BJ (cell line): Measurements from ENCODE around the gene LPCAT1. TPM values are rescaled to one million over a fixed set of nuclear protein-coding genes. Genes with fewer than 3 reads are reported as not detected.

ENCODE experiments used
- CTCF ChIA-PET: fragments of 350-600 bp; formaldehyde crosslinking; extraction: SDS; loops from one replicate; lab custom pipeline; 2021; ENCODE audit warnings: antibody characterized with exemption, inconsistent platforms; lab: Yijun Ruan, JAX
- POLR2A ChIA-PET: fragments of 300-600 bp; sonication (Branson Sonifier 250); formaldehyde crosslinking; extraction: SDS; loops from one replicate; lab custom pipeline; 2021; ENCODE audit warnings: antibody characterized with exemption; lab: Charles Lee
- DNase-seq: peaks from one replicate; pipeline ENCODE4 v3.0.0-alpha.2; 2011; ENCODE audit warnings: low read depth
- H3K27me3 ChIP-seq: 2 replicates; pipeline ENCODE4 v1.6.0; 2011; ENCODE audit warnings: low read length; ENCODE audit not compliant: control insufficient read depth, insufficient read depth
- H3K36me3 ChIP-seq: 2 replicates; pipeline ENCODE4 v1.5.1; 2011; ENCODE audit warnings: low read length; ENCODE audit not compliant: control insufficient read depth, insufficient read depth
- H3K4me3 ChIP-seq: 2 replicates; pipeline ENCODE4 v1.5.1; 2011; ENCODE audit warnings: low read depth, mild to moderate bottlenecking, control low read depth, low read length
- CTCF ChIP-seq: IDR thresholded peaks from 2 replicates; pipeline ENCODE4 v1.5.1; 2011; ENCODE audit warnings: low read depth, mild to moderate bottlenecking, control low read depth, inconsistent platforms, low read length, moderate library complexity; ENCODE audit not compliant: insufficient read depth
- polyA plus RNA-seq: library from polyadenylated mRNA; depleted of rRNA; stranded (reverse); fragments of >200 nt; gene quantifications from 2 replicates; pipeline ENCODE4 v1.2.3, GENCODE V29; 2011

The LPCAT1 gene
- polyA plus RNA-seq, 1 experiment, result 14.3 TPM

GRCh38 chr5:1502737-1503120, 21.0 kb downstream of the LPCAT1 start:
- Histone ChIP-seq H3K27me3 (no peaks in the 10 kb centered on the region), H3K4me3 (no peak overlapping the region), H3K36me3 (peaks cover 7% of the 10 kb centered on the region)
- TF ChIP-seq CTCF, result no peak
- POLR2A ChIA-PET, result no interaction called here
- DNase-seq, result no peak
- CTCF ChIA-PET, result interaction anchor here (0.7 to 0.8 kb wide), 2 partner anchors 11 to 14 kb away, joined by 3 to 4 read pairs; no protein-coding TSS in a partner anchor

DNA sequence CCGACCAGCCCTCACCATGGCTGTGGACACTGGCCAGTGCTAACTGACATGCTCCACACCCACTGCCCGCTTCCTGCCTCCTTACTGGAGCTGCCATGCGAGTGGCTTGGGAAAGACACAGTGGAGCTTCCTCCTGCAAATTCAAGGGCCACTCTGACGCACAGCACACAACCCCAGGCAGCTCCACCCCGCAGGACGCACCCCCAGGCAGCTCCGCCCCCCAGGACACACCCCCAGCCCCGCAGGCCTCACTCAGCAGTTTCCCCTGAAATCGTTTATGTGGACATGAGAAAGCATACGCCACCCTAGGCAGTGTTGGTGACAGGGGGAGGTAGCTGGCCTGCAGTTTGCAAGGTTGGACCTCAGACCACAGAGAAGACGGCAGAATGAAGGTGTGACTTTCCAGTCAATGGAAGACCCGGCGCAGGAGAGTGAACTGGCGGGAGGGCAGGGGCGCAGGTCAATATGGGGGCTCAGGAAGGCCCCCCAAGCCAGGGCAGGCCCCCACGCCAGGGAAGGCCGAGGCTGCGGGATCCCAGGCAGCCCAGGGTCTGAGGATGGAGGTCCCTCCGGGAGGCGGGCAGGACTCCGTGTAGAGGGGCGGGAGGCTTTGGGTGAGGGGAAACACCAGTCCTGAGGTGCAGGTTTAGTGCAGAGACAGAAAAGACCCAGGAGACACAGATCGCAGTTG, 21.6 kb downstream of the LPCAT1 start:
- Histone ChIP-seq H3K36me3 (peaks cover 7% of the 10 kb centered on the region), H3K27me3 (no peaks in the 10 kb centered on the region), H3K4me3 (no peak overlapping the region)
- POLR2A ChIA-PET, result no interaction called here
- CTCF ChIA-PET, result interaction anchor here (0.7 to 0.8 kb wide), 2 partner anchors 11 to 14 kb away, joined by 3 to 4 read pairs; no protein-coding TSS in a partner anchor
- no peak for DNase-seq
- TF ChIP-seq CTCF, result no peak

- Histone ChIP-seq H3K36me3 (peaks cover 7% of the 10 kb centered on the region), H3K27me3 (no peaks in the 10 kb centered on the region), H3K4me3 (no peak overlapping the region)
- TF ChIP-seq CTCF, result no peak
- ChIA-PET CTCF (no interaction called here), POLR2A (no interaction called here)
- DNase-seq, result no peak
Measured at GRCh38 chr5:1501372-1502045, 22.3 kb downstream of the LPCAT1 start.

- H3K4me3 ChIP-seq, result no peak overlapping the region
- no peaks in the 10 kb centered on the region for H3K27me3 ChIP-seq
- CTCF ChIA-PET, result no interaction called here
- POLR2A ChIA-PET, result no interaction called here
- TF ChIP-seq CTCF, result no peak
- H3K36me3 ChIP-seq, result peaks cover 7% of the 10 kb centered on the region
- DNase-seq, result no peak
Measured at GRCh38 chr5:1500411-1501091, 23.2 kb downstream of the LPCAT1 start.

DNA sequence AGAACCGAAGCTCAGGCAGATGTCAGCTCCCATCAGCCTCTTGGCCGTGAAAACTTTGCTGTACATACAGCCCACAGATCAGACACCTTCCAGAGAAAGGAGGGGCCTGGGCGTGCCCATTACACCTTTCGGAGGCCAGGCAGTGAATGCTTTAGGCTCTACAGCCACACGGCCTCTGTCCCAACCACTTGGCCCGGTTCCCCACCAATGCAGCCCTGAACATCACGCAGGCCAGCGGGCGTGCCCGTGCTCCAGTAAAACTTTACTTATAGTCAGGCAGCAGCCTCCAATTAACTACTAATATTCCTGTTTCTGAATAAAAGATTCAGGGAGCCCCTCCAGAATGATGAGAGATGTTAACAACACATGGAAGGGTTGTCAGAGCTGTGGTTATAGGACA, 23.9 kb downstream of the LPCAT1 start:
- H3K36me3 ChIP-seq, result peaks cover 7% of the 10 kb centered on the region
- TF ChIP-seq CTCF, result no peak
- H3K27me3 ChIP-seq, result no peaks in the 10 kb centered on the region
- ChIA-PET POLR2A (no interaction called here), CTCF (no interaction called here)
- no peak overlapping the region for H3K4me3 ChIP-seq
- no peak for DNase-seq
